CD4-positive, alpha-beta T cell treated with Interleukin-4 for 1 hour (primary cell): ENCODE results near the gene BAHD1.

Experiments
- DNase-seq, 2 donors: peaks; one replicate each; pipeline ENCODE4 v3.0.0-alpha.2; 2020 to 2022

Gene BAHD1

DNA sequence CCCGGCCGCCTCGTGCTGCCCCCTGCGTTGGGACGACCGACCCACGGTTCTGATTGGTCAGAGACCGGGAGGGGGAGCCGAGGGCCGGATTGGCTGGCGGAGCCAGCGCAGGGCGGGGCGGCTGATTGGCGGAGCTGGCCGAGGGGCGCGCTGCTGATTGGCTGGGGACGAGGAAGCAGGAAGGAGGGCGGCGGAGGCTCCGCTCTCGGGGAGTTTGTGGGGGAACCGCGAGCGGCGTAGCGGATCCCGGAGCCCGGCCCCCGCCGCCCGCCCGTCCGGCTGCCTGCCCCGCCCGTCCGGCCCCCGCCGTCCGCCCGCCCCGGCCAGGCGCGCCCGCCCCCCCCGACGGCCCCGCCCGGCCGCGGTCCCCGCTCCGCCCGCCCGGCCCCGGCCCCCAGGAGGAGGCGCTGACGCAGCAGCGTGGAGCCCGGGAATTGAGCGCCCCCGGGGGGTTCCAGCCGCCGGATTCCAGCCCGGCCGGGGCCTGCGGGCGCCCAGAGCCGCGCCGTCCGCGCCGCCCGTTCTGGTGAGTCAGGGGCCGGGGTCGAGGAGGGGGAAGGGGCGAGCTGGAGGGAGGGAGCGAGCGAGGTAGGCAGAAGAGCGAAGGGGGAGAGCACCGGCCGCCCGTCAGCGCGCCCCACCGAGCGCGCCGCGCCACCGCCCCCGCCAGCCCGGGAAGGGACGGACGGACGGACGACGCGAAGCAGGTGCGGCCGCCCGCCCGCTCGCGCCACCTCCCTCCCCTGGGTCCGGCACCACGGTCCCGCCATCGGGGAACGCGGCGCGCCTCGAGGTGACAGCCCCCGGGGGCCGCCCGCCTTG is at the start of gene BAHD1:
BAHD1 (plus strand) TSS at position 211 of the 822 bp plus-strand sequence. CDS start 17,512 bp downstream, outside the sequence.
- DNase-seq, result peak; percentile 95 to 96

DNA sequence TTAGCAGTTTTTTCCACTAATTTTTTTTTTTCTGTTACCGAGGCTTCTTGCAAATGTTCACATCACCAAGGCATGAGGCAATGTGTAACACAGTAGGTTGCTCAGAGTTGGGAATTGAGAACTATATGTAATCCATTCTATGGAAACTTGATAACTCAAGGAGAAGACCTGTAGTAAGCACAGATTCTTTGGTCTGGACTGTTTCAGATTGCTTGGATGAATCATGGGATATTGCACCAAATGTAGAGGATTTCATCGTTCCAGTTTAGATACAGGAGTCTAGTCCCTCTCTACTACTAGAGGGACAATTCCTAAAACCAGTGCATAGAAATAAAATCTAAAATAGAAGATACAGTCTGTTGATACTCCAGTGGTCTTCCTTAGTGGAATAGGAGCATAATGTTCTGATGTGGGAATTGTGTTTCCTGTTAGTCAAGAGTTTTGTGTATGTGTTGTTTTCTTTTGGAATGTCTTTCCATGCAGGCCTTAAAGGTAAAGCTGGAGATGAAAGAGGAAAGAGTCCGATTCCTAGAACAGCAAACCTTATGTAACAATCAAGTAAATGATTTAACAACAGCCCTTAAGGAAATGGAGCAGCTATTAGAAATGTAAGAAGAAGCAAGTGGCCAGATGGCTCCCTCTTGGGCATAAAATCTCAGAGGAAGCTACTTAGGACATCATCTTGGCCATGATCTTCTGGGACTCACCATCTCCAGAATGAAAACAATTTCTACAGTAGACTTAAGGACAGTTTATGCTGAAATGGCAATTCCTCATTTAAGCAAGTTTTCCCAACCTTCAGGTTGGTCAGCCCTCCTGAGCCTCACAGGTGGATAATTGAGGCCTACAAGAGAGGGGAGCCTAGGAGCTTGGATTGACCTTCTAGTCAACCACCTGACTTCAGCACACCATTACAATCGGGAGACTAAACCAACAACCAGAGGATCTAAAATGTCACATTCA is 47.5 kb upstream of the BAHD1 start:
- no peak for DNase-seq

DNA sequence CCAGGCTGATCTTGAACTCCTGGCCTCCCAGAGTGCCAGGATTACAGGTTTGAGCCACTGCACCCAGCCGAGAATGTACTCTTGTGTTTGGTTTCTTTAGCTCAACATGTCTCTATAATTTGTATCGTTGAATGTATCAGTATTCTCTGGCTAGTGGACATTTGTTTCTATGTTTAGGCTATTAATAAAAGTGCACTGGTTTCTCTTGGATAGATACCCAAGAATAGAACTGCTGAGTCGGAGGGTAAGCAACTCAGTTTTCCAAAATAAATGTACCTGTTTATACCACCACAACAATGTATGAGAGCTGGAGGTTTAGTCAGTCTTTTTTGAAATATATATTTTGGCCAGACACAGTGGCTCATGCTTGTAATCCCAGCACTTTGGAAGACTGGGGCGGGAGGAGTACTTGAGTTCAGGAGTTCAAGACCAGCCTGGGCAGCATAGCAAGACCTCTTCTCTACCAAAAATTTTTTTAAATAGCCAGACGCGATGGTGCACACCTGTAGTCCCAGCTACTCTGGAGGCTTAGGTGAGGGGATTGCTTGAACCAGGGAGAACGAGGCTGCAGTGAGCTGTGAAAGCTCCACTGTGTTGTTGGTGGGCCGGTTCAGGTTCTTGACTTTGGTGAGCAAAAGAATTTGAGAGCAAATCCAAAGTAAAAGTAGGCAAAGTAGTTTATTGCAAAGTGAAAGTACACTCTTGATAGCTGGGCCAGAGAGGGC is 42.9 kb upstream of the BAHD1 start:
- DNase-seq, result no peak

DNA sequence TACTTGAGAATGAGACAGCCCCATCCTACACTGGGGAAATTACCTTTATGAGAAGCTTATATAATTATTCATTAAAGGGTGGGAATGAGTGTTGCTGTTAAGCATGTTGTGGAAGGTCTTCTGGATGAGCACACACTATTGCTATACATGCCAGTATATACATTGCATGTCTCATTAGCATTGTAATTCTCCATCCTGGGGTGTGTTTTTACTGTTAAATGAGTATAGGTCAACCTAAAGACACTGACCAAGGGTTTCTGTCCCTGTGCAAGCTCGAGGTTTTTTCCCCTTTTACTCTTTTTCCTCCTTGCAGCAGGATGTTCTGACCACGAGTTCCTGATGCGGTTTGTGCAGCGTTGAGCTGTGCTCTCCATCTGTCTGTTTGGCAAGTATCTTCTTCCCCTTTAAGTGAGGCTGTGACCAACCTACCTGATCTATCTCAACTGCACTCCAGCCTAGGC is 42.3 kb upstream of the BAHD1 start:
- DNase-seq, result peak; percentile 19 to 44

DNA sequence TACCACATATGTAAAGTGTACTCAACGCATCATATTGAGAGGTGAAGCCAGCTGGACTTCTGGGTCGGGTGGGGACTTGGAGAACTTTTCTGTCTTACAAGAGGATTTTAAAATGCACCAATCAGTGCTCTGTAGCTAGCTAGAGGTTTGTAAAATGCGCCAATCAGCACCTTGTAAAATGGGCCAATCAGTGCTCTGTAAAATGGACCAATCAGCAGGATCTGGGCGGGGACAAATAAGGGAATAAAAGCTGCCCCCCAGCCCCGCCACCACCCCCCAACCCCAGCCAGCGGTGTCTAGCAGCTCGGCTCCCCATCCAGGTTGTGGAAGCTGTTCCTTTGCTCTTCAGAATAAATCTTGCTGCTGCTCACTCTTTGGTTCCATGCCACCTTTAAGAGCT is 41.4 kb upstream of the BAHD1 start:
- no peak for DNase-seq

DNA sequence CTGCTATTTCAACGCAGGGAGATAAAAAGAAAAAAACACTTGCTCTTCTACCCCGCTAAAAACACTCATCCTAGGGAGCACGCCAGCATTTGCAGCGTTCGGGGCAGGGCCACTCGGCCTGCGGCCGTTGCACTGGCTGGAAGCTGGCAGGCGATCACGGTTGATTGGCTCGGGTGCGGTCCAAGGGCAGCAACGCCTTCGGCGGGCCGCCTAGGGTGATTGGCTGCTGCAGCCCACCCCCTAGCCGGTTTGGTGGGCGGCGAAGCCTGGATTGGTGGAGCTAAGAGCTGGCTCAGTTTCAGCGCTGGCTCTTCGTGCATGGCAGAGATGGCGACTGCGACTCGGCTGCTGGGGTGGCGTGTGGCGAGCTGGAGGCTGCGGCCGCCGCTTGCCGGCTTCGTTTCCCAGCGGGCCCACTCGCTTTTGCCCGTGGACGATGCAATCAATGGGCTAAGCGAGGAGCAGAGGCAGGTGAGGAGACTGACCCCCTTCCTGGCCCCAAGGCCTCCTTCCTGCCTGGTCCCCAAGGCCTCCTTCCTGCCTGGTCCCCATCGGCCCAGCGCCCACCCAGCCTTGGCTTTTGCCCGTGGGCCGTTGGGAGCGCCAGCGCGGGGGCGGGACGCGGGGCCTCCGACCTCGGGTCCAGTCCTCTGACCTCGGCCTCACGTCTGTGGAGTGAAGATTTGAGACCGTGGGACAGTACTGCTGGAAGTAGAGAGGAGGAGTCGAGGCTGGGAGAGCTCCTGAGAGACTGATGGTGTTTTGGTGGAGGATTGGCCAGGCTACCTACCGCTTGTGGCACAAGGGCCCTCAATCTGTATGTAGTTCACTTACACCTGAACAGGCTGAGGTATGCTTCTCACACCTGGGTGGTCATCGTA is 35.0 kb upstream of the BAHD1 start, which contains the start of gene IVD:
IVD (plus strand) TSS at position 295 of the 881 bp plus-strand sequence; CDS start at position 328, 33 bp downstream.
- DNase-seq, result peak; percentile 88 to 89

DNA sequence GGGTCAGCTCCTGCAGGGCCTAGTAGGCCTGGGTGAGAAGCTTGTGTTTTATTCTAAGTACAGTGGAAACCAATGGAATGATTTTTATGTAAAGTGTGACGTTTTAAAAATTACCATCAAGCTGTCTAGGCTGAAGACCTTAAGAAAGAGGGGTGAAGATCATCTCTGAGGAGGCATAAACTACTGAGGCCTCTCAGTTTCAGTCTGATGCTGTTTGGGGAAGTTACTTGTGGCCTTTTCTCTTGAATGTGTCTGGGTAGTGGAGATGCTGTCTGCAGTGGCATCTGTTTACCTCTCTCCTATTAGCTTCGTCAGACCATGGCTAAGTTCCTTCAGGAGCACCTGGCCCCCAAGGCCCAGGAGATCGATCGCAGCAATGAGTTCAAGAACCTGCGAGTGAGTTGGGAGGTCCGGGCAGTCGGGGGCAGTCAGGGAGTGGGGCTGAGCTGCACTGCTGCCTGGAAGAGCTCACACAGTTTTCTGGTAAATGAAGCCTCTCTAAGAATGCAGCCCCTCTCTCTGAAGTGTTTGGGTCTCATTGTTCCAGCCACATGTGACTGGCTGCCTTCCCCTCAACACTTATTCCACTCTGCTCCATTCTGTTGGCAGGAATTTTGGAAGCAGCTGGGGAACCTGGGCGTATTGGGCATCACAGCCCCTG is 33.3 kb upstream of the BAHD1 start:
- DNase-seq, result no peak

DNA sequence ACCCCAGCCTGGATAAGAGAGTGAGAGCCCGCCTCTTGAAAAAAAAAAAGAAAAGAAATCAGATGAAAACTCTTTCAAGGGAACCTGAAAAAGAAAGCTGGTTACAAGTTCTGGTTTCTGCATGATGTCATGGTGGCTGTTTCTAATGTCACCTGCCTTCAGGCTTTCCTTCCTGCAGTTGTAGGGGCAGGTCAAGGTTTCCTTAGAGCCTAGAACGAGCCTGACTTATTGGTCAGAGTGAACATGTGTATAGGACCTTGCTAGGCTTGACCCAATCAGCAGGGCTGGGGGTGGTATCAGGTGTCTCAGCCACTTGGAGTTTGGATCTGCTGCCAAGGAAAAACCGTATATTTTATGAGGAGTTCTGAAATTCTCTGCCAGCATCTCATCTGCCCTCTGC is 31.4 kb upstream of the BAHD1 start:
- no peak for DNase-seq

DNA sequence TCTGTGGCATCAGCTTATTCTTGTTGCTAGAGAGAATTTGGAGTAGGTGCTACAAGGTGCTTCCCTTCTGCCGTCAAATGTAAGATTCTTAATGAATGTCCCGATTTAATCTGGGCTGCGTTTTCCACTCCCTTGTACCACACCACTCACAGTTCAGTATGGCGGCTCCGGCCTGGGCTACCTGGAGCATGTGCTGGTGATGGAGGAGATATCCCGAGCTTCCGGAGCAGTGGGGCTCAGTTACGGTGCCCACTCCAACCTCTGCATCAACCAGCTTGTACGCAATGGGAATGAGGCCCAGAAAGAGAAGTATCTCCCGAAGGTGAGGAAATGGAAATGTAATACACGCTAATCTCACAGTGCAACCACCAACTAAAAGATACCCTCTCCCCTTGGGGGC is 30.3 kb upstream of the BAHD1 start:
- DNase-seq, result no peak

DNA sequence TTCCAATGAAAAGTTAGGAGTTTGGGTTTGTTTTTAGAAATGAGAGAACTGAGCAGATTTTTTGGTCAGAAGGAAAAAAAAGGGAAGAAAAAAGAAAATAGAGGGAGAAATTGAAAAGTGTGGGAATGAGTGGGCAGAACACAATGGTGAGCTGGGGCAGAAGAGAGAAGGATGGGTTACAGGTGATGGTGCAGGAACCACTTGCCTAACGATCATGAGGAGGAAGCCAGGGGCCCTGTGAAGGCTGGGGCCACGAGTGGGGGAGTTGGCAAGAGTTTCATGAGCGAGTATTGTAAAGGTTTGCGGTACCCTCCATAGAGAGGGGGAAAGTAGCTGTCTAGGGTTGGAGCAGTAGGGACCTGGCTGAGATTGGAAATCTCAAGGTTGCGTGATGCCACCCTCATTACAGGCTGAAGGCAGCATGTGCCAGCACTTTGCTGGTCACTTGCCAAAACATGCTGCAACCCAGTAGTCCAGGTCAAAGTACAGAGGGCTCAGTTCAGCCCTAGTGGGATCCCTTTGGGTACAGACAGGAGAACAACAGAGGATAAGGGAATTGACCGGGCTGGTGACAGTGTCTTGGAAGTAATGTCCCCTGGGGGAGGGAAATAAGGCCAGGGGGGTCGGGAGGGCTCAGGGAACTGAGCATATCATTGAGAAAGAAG is 28.5 kb upstream of the BAHD1 start:
- no peak for DNase-seq

DNA sequence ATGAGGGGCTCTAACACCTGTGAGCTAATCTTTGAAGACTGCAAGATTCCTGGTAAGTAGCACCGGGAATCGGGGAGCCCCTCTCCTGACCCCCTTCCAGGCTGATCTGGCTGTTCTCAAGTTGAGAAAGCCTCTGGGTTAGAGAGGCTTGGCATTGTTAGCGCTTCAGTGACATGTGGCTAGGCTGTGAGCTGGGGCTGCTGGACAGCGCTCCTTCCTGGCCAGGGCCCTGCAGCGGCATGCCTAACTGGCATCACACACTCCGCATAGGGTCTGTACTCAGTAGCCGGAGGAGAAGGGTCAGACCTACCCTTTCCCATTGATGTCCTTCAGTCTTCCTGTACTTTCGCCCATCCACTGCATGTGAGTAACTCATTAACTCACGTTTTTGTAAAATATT is 27.7 kb upstream of the BAHD1 start:
- no peak for DNase-seq

DNA sequence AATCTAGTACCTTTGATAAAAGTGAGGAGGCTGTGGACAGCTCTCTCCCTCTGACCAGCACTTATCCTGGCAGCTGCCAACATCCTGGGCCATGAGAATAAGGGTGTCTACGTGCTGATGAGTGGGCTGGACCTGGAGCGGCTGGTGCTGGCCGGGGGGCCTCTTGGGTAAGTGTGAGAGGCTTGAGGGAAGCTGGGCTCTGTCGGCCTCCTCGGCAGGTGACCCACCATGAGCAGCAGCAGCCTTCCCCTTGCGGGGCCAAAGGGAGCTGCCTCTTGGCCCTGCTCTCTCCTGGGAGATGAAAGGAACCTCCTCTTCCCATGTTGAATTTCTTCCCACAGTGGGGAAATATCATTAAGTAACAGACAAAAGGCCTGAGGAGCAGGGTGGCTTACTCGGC is 25.9 kb upstream of the BAHD1 start:
- DNase-seq, result no peak

DNA sequence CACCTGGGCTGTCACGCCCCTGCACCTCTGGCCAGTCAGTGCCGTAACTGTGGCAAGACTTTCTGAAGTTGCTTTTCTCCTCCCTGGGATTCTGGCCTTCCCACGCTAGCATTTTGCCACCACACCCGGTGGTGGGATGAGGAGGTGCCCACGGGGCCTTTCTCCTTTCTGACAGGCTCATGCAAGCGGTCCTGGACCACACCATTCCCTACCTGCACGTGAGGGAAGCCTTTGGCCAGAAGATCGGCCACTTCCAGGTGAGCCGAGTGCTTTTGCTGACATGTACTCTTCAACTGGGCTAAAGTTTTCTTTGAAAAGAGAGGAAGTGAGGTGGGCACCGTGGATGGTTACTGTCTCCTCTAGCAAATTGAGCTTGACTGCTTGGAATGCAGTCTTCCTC is 25.5 kb upstream of the BAHD1 start:
- no peak for DNase-seq

DNA sequence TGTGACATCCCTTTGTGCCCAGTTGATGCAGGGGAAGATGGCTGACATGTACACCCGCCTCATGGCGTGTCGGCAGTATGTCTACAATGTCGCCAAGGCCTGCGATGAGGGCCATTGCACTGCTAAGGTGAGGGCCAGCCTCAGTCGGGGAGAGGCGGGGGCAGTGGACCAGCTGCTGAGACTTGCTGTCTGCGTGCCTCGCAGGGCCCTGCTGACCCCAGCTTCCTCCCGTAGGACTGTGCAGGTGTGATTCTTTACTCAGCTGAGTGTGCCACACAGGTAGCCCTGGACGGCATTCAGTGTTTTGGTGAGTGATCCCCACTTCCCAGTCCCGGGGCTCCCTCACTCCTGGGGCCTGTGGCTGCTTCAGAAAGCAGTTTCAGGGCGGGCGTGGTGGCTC is 24.7 kb upstream of the BAHD1 start:
- no peak for DNase-seq

DNA sequence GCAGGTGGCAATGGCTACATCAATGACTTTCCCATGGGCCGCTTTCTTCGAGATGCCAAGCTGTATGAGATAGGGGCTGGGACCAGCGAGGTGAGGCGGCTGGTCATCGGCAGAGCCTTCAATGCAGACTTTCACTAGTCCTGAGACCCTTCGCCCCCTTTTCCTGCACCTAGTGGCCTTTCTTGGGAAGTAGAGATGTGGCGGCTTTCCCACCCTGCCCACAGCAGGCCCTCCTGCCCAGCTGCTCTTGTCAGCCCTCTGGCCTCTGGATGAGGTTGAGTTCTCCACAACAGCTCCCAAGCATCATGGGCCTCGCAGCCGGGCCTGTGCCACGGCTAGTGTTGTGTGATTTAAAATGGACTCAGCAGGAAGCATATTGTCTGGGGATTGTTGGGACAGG is 22.6 kb upstream of the BAHD1 start:
- no peak for DNase-seq

DNA sequence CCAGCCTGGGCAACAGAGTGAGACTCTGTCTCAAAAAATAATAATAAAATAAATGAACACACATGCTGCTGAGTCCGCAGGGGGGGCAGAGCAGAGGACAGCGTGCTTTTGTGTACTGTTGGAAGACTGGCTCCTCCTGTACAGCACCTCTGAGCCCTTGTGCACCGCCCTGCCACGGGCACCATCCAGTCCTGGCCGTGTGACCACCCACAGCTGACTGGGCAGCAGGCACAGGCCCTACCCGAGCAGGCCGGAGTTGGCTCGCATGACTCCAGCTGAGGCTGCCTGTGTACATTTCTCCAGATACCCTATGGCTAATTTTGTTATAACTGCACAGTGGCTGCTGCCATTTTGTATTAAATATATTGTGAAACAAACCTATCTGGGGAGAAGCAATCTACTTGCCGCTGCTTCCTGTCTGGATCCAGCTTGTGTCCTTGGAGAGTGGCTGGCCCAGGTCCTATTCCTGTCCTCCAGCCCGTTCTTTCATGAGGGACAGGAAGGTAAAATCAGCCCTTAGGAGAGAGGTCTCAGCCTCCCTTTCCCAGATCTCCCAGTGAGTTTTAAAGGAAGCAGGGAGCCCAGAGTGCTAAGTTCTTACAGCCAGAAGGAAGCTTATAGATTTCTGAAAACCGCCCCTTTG is 20.6 kb upstream of the BAHD1 start:
- no peak for DNase-seq

DNA sequence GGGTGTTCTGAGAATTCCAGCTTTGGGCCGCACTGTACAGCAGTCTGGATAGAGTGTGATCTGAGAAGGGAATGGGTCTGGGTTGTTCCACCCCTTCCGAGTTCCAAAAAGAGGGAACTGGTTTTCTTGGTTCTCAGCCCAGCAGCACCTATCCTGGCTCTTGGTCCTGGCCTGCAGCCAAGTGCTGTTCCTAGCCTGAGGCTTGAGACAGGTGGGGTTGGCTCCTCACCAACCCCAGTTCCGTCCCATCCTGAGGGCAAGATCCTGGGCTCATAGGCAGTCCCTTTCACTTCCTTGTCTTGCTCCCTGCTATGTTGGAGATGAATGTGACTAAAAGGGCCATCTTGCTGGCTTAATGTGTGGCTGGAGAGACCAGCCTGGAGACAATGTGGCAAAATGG is 20.0 kb upstream of the BAHD1 start:
- DNase-seq, result no peak

DNA sequence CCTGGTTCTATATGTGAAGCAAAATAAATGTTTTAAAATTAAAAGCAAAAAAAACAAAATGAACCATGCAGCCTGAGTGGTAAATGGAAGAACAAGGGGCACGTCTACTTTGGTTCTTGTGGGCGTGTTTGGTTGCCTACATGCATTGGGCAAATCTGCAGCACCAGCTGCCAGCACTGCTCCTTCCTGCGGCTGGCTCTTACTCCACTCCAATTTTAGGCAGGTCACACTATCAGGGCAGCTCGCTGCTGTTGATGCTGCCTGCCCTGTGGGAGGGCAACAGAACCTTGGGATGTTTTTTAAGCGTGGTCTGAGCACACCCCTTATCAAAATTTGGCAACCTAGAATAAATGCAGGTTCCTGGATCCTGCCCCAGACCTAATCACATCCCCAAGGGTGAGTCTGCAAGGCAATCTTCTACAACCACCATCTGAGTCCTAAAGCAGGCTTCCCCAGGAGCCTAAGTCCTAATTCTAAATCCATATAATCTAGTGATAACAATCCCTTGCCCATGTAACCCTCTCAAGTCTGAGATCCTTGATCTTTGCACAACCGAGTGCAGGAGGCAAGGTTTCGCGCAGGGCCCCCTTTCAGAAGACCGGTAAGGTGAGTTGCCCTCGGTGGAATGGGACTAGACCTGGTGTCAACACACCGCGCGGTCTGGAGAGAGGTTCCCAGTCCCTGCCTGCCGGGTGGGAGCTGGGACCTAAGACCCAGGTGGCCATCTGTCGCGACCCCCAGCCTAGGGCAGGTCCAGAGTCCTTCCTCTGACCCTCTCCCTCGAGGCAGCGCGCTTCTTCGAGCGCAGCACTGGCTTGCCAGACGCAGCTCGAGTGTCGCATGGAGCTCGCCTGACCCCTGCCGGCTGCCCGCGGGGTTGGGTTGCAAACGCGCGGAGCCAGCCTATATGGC is 19.3 kb upstream of the BAHD1 start:
- DNase-seq, result peak; percentile 77 to 78

DNA sequence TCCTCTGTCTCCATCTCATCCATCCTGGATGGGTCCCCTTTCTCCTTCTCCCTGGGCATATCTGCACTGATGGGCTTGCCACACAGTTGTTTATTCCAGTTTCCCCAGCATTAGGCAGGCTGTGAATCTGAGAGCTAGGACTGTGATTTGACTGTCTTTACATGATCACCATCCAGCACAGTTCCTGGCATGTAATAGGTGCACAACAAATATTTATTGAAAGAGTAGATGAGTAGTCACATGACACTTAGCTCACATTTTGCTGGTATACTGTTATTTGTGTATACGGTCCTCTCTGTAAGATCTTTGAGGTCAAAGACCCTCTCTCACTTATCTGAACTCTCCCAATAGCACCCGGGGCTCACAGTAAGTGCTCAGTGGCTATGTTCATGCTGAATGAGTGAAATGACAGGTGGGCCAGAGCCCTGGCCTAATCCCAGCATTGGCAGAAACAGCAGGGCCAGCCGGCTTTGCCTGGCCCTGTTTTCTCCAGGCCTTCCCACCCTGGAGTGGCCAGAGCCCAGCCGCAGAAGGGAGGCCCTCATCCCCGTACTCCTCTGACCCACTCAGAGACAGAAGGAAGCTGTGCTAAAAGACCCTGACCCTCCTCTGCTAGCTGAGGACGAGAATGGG is 16.2 kb upstream of the BAHD1 start:
- no peak for DNase-seq
